GM21723 (cell line): Measurements from ENCODE around the gene ICAM1.
"Not testable (repeated sequence)": the region's sequence is repeated elsewhere in the genome, so short reads cannot be mapped to it uniquely, and the experiment has no call there.

ENCODE experiments used
- ATAC-seq: cut with Tn5 transposase; IDR thresholded peaks from one replicate; pipeline ENCODE4 v1.9.1; 2021; ENCODE audit warnings: mild to moderate bottlenecking, moderate library complexity; ENCODE audit not compliant: unreplicated experiment

Gene ICAM1

GRCh38 chr19:10274589-10274988 lies 3.7 kb downstream of the ICAM1 start:
- ATAC-seq = no peak

GRCh38 chr19:10277795-10278589 lies 7.1 kb downstream of the ICAM1 start:
- ATAC-seq = no peak

GRCh38 chr19:10278935-10279334 lies 8.0 kb downstream of the ICAM1 start:
- ATAC-seq = no peak

- ATAC-seq = no peak
These were observed 9.0 kb downstream of the ICAM1 start for GRCh38 chr19:10279737-10280442.

- not testable (repeated sequence) for ATAC-seq
These were observed 11.1 kb downstream of the ICAM1 start for GRCh38 chr19:10282043-10282442.

GRCh38 chr19:10283301-10284064 lies 12.6 kb downstream of the ICAM1 start:
- ATAC-seq = no peak

GRCh38 chr19:10284065-10284959 lies 13.4 kb downstream of the ICAM1 start:
- no peak for ATAC-seq

GRCh38 chr19:10284960-10285278 lies 14.0 kb downstream of the ICAM1 start:
- no peak for ATAC-seq

GRCh38 chr19:10285393-10285792 lies 14.5 kb downstream of the ICAM1 start:
- ATAC-seq = no peak

GRCh38 chr19:10286803-10287737 lies 16.1 kb downstream of the ICAM1 start, which contains the start of gene ICAM4:
Gene ICAM4 (plus strand): TSS chr19:10286955. CDS start chr19:10287013, 58 bp downstream.
- ATAC-seq = no peak

GRCh38 chr19:10288662-10289166 lies 17.8 kb downstream of the ICAM1 start:
- ATAC-seq = no peak

GRCh38 chr19:10289167-10289835 lies 18.4 kb downstream of the ICAM1 start:
- no peak for ATAC-seq

GRCh38 chr19:10289836-10290356 lies 19.0 kb downstream of the ICAM1 start, which contains the start of gene ICAM5:
Gene ICAM5 (plus strand): TSS chr19:10289952. CDS start chr19:10290044, 92 bp downstream.
- ATAC-seq = no peak

GRCh38 chr19:10290357-10290875 lies 19.5 kb downstream of the ICAM1 start:
- ATAC-seq = no peak

GRCh38 chr19:10290876-10291553 lies 20.1 kb downstream of the ICAM1 start:
- ATAC-seq = no peak

GRCh38 chr19:10291554-10292205 lies 20.8 kb downstream of the ICAM1 start:
- ATAC-seq = no peak

- ATAC-seq = peak; percentile 53
These were observed 21.4 kb downstream of the ICAM1 start for GRCh38 chr19:10292206-10292788.
